Natural killer cell treated with Interleukin-12 subunit alpha and Interleukin-12 subunit beta and Interleukin-15 and Interleukin-18, amount 100 ng/mL, for 72 hours (primary cell): Measurements from ENCODE around the gene SHROOM2. TPM values are rescaled to one million over a fixed set of nuclear protein-coding genes. Genes with fewer than 3 reads are reported as not detected.
A peak's percentile ranks its signal among the peaks of the same experiment; 100 is the strongest.
"Not testable (repeated sequence)": the region's sequence is repeated elsewhere in the genome, so short reads cannot be mapped to it uniquely, and the experiment has no call there.

Source experiments
- ATAC-seq, 2 donors: fragments of 150-1000 bp; cut with Tn5 transposase in 1 of 2; sonication (Bioruptor Pico), chemical (Tn5 transposase) in 1 of 2; 2 replicates each; pipeline ENCODE4 v1.10.0; 2021
- DNase-seq: peaks from one replicate; pipeline ENCODE4 v3.0.0; 2022; ENCODE audit warnings: low spot score
- H3K27ac Mint-ChIP-seq, 2 donors: 1 replicate in 1 of 2; 2 replicates in 1 of 2; pipeline ENCODE4 v1.8.0; 2022; ENCODE audit warnings: mixed read lengths in 2 of 2, mild to moderate bottlenecking in 1 of 2, moderate library complexity in 1 of 2
- H3K27me3 Mint-ChIP-seq, 2 donors: 1 replicate in 1 of 2; 2 replicates in 1 of 2; pipeline ENCODE4 v1.8.0; 2022; ENCODE audit warnings: mixed read lengths in 2 of 2
- H3K36me3 Mint-ChIP-seq: one replicate; pipeline ENCODE4 v1.8.0; 2022; ENCODE audit warnings: mixed read lengths
- H3K4me1 Mint-ChIP-seq, 2 donors: 1 replicate in 1 of 2; 2 replicates in 1 of 2; pipeline ENCODE4 v1.8.0; 2022; ENCODE audit warnings: low read depth in 2 of 2, mixed read lengths in 2 of 2, mild to moderate bottlenecking in 1 of 2
- H3K4me3 Mint-ChIP-seq: one replicate; pipeline ENCODE4 v1.8.0; 2022; ENCODE audit warnings: mixed read lengths
- H3K9me3 Mint-ChIP-seq: 2 replicates; pipeline ENCODE4 v1.8.0; 2022; ENCODE audit warnings: mixed read lengths
- total RNA-seq, 2 donors: library from RNA; stranded (reverse); gene quantifications; one replicate each; pipeline ENCODE4 v1.2.3, GENCODE V29; 2022

The SHROOM2 gene
- total RNA-seq, 2 donors from 2014 or later: 0.08 TPM; not detected in 1

GRCh38 chrX:9797384-9798360 lies 11.4 kb downstream of the SHROOM2 start:
- ATAC-seq (no peak), DNase-seq (no peak)
- Mint-ChIP-seq H3K4me3 (no peak overlapping the region), H3K36me3 (peaks cover 5% of the 10 kb centered on the region), H3K27ac (no peak overlapping the region), H3K27me3 (peaks cover 18 to 20% of the 10 kb centered on the region in 2 donors), H3K4me1 (no peaks in the 10 kb centered on the region), H3K9me3 (no peaks in the 10 kb centered on the region)

DNA sequence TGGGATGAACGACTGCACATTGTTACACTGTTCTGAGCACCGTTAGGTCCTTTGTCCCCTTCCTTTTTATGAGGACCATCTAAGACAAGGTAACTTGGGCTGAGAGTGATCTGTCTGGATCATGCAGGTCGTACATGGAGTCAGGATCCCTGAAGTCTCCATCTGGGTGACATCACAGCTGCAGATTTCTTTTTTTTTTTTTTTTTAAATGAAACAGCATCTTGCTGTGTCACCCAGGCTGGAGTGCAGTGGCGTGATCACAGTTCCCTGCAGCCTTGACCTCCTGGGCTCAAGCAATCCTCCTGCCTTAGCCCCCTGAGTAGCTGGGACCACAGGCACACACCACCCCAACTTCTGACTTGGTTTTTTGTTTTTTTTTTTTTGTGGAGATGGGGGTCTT lies 16.5 kb downstream of the SHROOM2 start:
- ATAC-seq (no peak), DNase-seq (no peak)
- Mint-ChIP-seq H3K4me1 (no peaks in the 10 kb centered on the region), H3K4me3 (no peak overlapping the region), H3K27me3 (peaks cover 5 to 8% of the 10 kb centered on the region in 2 donors), H3K36me3 (peaks cover 5% of the 10 kb centered on the region), H3K27ac (no peak overlapping the region), H3K9me3 (no peaks in the 10 kb centered on the region)

DNA sequence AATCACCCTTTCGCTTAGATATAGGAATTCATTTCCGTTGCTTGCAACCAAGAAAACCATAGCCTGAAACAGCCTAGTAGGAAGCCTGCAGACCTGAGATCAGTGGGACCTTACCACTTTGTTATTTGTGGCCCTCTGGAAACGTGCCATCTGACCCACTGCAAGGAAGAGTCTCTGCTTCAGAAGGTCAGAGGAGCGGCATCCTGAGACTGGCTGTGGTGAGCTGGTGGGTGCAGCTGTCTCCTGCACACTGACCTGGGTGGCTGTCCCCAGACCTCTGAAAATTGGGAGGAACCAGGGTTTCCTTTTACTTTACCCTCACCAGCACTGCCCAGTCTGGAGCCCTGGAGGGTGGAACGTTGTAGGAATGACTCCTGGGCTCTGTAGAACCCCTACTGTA lies 18.2 kb downstream of the SHROOM2 start:
- Mint-ChIP-seq H3K27me3 (peaks cover 2 to 7% of the 10 kb centered on the region in 2 donors), H3K27ac (no peak overlapping the region), H3K36me3 (peaks cover 5% of the 10 kb centered on the region), H3K4me1 (no peaks in the 10 kb centered on the region), H3K4me3 (no peak overlapping the region), H3K9me3 (no peaks in the 10 kb centered on the region)
- ATAC-seq (peak in 1 of 2 donors; percentile 45), DNase-seq (no peak)

- no peak overlapping the region for H3K27ac Mint-ChIP-seq
- no peaks in the 10 kb centered on the region for H3K4me1 Mint-ChIP-seq
- no peak overlapping the region for H3K4me3 Mint-ChIP-seq
- no peaks in the 10 kb centered on the region for H3K36me3 Mint-ChIP-seq
- DNase-seq: no peak
- no peaks in the 10 kb centered on the region for H3K27me3 Mint-ChIP-seq
- no peaks in the 10 kb centered on the region for H3K9me3 Mint-ChIP-seq
- ATAC-seq: no peak
Observed at GRCh38 chrX:9805956-9806355, 19.7 kb downstream of the SHROOM2 start.

DNA sequence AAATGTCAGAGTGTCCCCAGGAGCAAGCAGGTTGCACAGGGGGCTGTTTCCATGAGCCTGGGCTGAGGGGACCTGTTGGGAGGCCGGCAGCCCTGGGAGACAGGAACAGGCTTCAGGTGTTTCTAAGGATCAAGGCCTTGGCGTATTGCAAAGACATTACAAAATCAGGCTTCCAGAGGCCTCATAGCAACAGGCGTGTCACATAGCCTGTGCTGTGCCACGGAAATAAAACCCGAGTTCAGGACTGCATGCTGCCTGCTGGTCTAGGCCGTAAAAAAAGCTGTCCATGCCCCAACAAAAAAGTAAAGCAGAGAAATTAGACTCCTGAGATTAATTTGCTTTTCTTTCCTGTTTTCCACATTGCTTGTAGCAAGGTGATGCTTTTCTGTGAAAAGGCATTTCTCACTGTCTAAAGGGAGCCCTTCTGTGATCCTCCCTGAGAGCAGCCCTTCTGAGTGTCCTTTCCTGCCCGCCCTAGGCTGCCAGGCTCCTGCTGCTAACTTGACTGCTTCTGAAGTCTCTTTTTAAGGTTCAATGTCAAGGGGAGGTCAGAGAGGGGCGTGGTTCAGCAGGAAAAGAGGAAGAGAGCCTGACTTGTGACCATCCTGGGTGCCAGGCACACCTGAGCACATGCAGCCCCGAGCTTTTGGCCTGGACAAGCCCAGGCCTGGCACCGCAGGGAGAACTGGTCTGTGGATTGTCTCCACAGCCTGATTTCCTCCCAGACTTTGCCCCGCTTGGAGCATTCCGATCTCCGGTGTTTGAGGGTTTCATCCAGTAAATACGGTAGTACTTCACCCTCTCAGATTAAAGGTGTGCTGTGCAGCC lies 21.3 kb downstream of the SHROOM2 start:
- ATAC-seq (no peak), DNase-seq (no peak)
- no peaks in the 10 kb centered on the region for H3K9me3 Mint-ChIP-seq
- no peaks in the 10 kb centered on the region for H3K36me3 Mint-ChIP-seq
- no peak overlapping the region for H3K27ac Mint-ChIP-seq
- no peak overlapping the region for H3K4me3 Mint-ChIP-seq
- H3K27me3 Mint-ChIP-seq: no peaks in the 10 kb centered on the region
- no peaks in the 10 kb centered on the region for H3K4me1 Mint-ChIP-seq

DNA sequence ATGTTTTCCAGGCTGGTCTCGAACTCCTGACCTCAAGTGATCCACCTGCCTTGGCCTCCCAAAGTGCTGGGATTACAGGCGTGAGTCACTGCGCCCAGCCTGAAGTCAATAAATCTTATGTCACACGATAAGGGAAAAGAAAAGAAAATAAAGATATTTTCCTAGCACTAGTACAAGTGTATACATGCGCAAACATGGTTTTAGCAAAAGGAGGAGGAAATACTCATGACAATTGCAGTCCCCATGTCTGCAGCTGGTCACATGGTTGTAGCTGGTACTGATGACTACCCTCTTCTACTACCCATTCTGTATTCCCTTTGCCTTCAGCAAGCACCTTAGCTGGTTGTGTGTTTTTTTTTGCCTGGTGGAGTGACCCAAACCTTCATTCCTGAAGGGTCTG lies 23.6 kb downstream of the SHROOM2 start:
- not testable (repeated sequence) for H3K27ac Mint-ChIP-seq, H3K4me3 Mint-ChIP-seq, H3K36me3 Mint-ChIP-seq, H3K9me3 Mint-ChIP-seq, H3K4me1 Mint-ChIP-seq, H3K27me3 Mint-ChIP-seq, DNase-seq, ATAC-seq

DNA sequence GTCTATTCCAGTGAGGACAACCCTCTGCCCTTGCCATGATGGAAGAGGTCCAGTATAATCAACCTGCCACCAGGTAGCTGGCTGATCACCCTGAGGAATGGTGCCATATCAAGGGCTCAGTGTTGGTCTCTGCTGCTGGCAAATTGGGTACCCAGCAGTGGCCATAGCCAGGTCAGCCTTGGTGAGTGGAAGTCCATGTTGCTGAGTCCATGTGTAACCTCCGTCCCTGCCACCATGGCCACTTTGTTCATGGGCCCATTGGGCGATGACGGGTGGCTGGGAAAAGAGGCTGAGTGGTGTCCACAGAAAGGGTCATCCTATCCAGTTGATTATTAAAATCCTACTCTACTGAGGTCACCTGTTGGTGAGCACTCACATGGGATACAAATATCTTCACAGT lies 24.9 kb downstream of the SHROOM2 start:
- ATAC-seq, H3K27me3 Mint-ChIP-seq, H3K4me1 Mint-ChIP-seq, H3K27ac Mint-ChIP-seq, DNase-seq, H3K36me3 Mint-ChIP-seq, H3K9me3 Mint-ChIP-seq, H3K4me3 Mint-ChIP-seq: not testable (repeated sequence)

- Mint-ChIP-seq H3K27me3 (peaks cover 12 to 18% of the 10 kb centered on the region in 2 donors), H3K9me3 (no peaks in the 10 kb centered on the region), H3K4me1 (peaks cover 0 to 5% of the 10 kb centered on the region in 2 donors), H3K27ac (no peak overlapping the region), H3K36me3 (no peaks in the 10 kb centered on the region), H3K4me3 (no peak overlapping the region)
- ATAC-seq: no peak
- no peak for DNase-seq
Observed at GRCh38 chrX:9816084-9816700, 30.0 kb downstream of the SHROOM2 start.

GRCh38 chrX:9821572-9821971 lies 35.3 kb downstream of the SHROOM2 start:
- ATAC-seq (no peak), DNase-seq (no peak)
- peaks cover 11 to 17% of the 10 kb centered on the region in 2 donors for H3K27me3 Mint-ChIP-seq
- no peak overlapping the region for H3K27ac Mint-ChIP-seq
- H3K4me1 Mint-ChIP-seq: peaks cover 0 to 4% of the 10 kb centered on the region in 2 donors
- no peaks in the 10 kb centered on the region for H3K36me3 Mint-ChIP-seq
- H3K9me3 Mint-ChIP-seq: no peaks in the 10 kb centered on the region
- no peak overlapping the region for H3K4me3 Mint-ChIP-seq

GRCh38 chrX:9824554-9824953 lies 38.3 kb downstream of the SHROOM2 start:
- peaks cover 0 to 6% of the 10 kb centered on the region in 2 donors for H3K27me3 Mint-ChIP-seq

GRCh38 chrX:9825129-9825790 lies 39.0 kb downstream of the SHROOM2 start:
- Mint-ChIP-seq H3K9me3 (no peaks in the 10 kb centered on the region), H3K27me3 (peaks cover 0 to 5% of the 10 kb centered on the region in 2 donors), H3K4me1 (no peaks in the 10 kb centered on the region), H3K4me3 (no peak overlapping the region), H3K36me3 (no peaks in the 10 kb centered on the region), H3K27ac (no peak overlapping the region)
- DNase-seq (no peak), ATAC-seq (no peak)

More at GRCh38 chrX:9824554-9824953, 38.3 kb downstream of the SHROOM2 start:
- Mint-ChIP-seq H3K4me1 (no peaks in the 10 kb centered on the region), H3K9me3 (no peaks in the 10 kb centered on the region), H3K36me3 (no peaks in the 10 kb centered on the region), H3K27ac (no peak overlapping the region), H3K4me3 (no peak overlapping the region)
- DNase-seq (no peak), ATAC-seq (no peak)

DNA sequence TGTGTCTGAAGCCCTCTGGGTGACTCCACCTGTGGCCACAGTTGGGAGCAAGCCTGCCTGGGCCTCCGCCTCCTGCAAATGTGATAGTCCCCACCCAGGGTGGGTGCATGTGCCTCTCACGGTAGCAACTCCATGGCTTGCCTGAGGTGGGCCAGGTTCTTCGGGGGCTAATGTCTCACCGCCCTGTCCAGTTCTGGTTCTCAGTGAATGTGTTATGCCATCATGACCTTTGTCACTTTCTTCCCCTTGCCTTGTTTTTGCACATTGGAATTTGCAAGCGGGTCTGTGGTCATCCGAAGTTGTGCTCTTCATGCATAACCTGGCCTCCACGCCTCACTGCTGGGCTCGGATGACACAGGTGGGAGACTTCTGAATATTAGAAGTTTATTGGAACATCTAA lies 39.7 kb downstream of the SHROOM2 start:
- H3K4me3 Mint-ChIP-seq: no peak overlapping the region
- ATAC-seq (peak in 1 of 2 donors; percentile 40), DNase-seq (no peak)
- no peak overlapping the region for H3K27ac Mint-ChIP-seq
- no peaks in the 10 kb centered on the region for H3K4me1 Mint-ChIP-seq
- no peaks in the 10 kb centered on the region for H3K36me3 Mint-ChIP-seq
- H3K27me3 Mint-ChIP-seq: peaks cover 0 to 5% of the 10 kb centered on the region in 2 donors
- H3K9me3 Mint-ChIP-seq: no peaks in the 10 kb centered on the region
